Breast epithelium (tissue), 4 donors: Measurements from ENCODE around the gene NTN3. TPM values are rescaled to one million over a fixed set of nuclear protein-coding genes. Genes with fewer than 3 reads are reported as not detected.
A peak's percentile ranks its signal among the peaks of the same experiment; 100 is the strongest.
"Not testable (repeated sequence)": the region's sequence is repeated elsewhere in the genome, so short reads cannot be mapped to it uniquely, and the experiment has no call there.

Source experiments
- DNase-seq, 2 donors: peaks; one replicate each; pipeline ENCODE4 v3.0.0-alpha.2; 2019; ENCODE audit warnings: low spot score in 2 of 2
- H3K27ac ChIP-seq, 2 donors: fragments of 200-600 bp; sonication (generic) in 1 of 2; one replicate each; pipeline ENCODE4 v1.5.1; 2016 to 2019; ENCODE audit warnings: mild to moderate bottlenecking in 1 of 2
- H3K27me3 ChIP-seq, 2 donors: fragments of 200-600 bp; sonication (generic) in 1 of 2; one replicate each; pipeline versions ENCODE4 v1.5.1 to v1.6.0; 2017 to 2019; ENCODE audit warnings: control low read depth in 1 of 2, mild to moderate bottlenecking in 1 of 2
- H3K36me3 ChIP-seq: fragments of 200-600 bp; one replicate; pipeline ENCODE4 v1.5.1; 2019
- H3K4me1 ChIP-seq, 2 donors: fragments of 200-600 bp; sonication (generic); one replicate each; pipeline ENCODE4 v1.5.1; 2016 to 2019; ENCODE audit warnings: control low read depth in 1 of 2
- H3K4me3 ChIP-seq, 3 donors: fragments of 200-600 bp; sonication (generic); 1 replicate in 2 of 3; 2 replicates in 1 of 3; pipeline ENCODE4 v1.5.1; 2016 to 2019; ENCODE audit warnings: mild to moderate bottlenecking in 3 of 3, moderate library complexity in 2 of 3
- H3K9me3 ChIP-seq, 2 donors: fragments of 200-600 bp; sonication (generic) in 1 of 2; one replicate each; pipeline ENCODE4 v1.5.1; 2016 to 2019; ENCODE audit warnings: control low read depth in 1 of 2
- POLR2A ChIP-seq: fragments of 450-650 bp; IDR thresholded peaks from one replicate; pipeline ENCODE4 v1.6.1; 2016; ENCODE audit warnings: antibody characterized with exemption, mild to moderate bottlenecking, moderate library complexity
- POLR2AphosphoS5 ChIP-seq, 3 donors: sonication (generic); formaldehyde crosslinking; IDR thresholded peaks; one replicate each; pipeline ENCODE4 v1.6.1; 2017; ENCODE audit warnings: antibody characterized with exemption in 3 of 3
- intact Hi-C: fragments of 100-400 bp; cut with DNase I; formaldehyde crosslinking; loops from one replicate; pipeline ENCODE4 v1.15.1; 2023; ENCODE audit warnings: low total_unique reads
- total RNA-seq, 3 donors: library from RNA; depleted of rRNA; stranded (reverse); fragments of >200 nt; gene quantifications; one replicate each; pipeline ENCODE4 v1.1.0, GENCODE V29; 2016
- TF ChIP-seq, protein P1 (sequence below), 3 donors: fragments of 450-650 bp; IDR thresholded peaks; one replicate each; pipeline ENCODE4 v1.5.1; 2016 to 2017; ENCODE audit warnings: antibody characterized with exemption in 3 of 3, mild to moderate bottlenecking in 3 of 3, moderate library complexity in 3 of 3

Gene NTN3
- total RNA-seq, 3 donors from 2014 or later, result not detected

DNA sequence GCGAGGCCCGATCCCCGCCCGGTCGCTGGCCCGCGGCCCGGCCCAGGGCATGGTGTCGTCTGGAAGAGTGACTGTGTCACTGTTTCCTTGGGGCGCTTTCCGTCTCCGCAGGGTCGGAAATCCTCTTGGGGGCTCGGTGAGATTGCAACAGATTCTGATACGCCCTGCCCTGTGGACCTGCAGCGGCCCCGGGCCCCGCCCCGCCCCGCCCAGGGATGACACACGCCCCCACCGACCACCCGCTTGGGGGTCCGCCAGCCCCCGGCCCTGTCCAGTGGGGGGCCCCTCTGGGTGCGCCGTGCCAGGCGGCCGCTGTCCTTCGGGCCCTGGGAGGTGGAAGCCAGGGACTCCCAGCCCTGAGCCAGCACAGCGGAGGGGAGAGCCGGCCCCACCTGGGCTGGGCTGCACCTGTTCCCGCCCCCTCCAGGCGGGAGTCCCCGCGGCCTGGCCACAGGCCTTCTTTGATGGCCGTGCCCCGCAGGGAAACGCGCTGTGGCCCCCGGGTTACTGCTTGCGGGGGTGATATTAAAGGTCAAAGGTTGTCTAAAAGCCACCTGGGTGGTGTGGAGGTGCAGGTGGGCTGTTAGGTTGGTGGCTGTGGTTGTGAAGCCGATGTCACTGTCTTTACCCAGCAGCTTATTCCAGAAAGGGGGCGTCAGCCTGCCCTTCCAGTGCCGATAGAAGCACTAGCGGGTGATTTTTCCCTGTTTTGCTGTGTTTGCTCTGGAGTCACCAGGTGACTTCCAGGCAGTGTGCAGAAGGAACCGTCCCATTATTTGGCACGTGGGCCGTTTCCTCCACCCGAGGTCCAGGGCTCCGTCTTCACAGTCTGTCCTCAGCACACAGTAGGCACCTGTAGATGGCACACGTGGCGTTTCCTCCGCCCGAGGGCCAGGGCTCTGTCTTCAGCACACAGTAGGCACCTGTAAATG is 4.6 kb downstream of the NTN3 start:
- Histone ChIP-seq H3K27ac (peak overlapping the region; percentile 40 to 89), H3K4me1 (peaks cover 18% of the 10 kb centered on the region in 2 donors), H3K9me3 (no peaks in the 10 kb centered on the region), H3K4me3 (peak overlapping the region; percentile 68 to 81 (median 80)), H3K36me3 (no peaks in the 10 kb centered on the region), H3K27me3 (no peaks in the 10 kb centered on the region)
- intact Hi-C loops, result no loop called here
- TF ChIP-seq, protein P1, sequence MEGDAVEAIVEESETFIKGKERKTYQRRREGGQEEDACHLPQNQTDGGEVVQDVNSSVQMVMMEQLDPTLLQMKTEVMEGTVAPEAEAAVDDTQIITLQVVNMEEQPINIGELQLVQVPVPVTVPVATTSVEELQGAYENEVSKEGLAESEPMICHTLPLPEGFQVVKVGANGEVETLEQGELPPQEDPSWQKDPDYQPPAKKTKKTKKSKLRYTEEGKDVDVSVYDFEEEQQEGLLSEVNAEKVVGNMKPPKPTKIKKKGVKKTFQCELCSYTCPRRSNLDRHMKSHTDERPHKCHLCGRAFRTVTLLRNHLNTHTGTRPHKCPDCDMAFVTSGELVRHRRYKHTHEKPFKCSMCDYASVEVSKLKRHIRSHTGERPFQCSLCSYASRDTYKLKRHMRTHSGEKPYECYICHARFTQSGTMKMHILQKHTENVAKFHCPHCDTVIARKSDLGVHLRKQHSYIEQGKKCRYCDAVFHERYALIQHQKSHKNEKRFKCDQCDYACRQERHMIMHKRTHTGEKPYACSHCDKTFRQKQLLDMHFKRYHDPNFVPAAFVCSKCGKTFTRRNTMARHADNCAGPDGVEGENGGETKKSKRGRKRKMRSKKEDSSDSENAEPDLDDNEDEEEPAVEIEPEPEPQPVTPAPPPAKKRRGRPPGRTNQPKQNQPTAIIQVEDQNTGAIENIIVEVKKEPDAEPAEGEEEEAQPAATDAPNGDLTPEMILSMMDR (IDR thresholded peaks at IDR 0.05), result no peak
- TF ChIP-seq POLR2AphosphoS5 (IDR thresholded peaks at IDR 0.05) (no peak), POLR2A (no peak)
- DNase-seq, result no peak

GRCh38 chr16:2476345-2476720 is 5.2 kb downstream of the NTN3 start:
- no peak for DNase-seq
- Histone ChIP-seq H3K4me1 (peaks cover 12 to 15% of the 10 kb centered on the region in 2 donors), H3K9me3 (no peaks in the 10 kb centered on the region), H3K27me3 (no peaks in the 10 kb centered on the region), H3K27ac (peak overlapping the region in 1 of 2 donors; percentile 40), H3K4me3 (peak overlapping the region in 1 of 3 donors; percentile 80), H3K36me3 (no peaks in the 10 kb centered on the region)
- TF ChIP-seq, protein P1 (IDR thresholded peaks at IDR 0.05), result no peak
- TF ChIP-seq POLR2AphosphoS5 (IDR thresholded peaks at IDR 0.05) (no peak), POLR2A (no peak)
- intact Hi-C loops, result no loop called here

DNA sequence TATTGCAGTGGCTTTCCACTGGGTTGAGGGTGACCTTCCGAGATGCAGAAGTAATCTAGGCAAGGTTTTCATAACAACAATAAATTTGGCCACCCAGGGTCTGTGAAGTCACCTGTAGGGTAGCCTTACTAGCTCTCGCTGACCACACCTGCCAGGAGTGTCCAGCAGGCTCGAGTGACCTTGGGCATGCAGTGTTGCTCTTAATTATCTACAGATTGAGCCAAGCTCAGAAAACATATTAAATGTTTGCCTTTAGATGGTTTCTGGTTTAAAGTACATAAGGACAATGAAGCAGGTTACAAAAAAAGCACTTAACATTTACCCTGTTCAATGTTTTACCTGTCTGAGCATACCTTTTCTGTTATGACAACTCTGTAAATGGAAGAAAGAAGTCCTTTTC is 5.6 kb downstream of the NTN3 start:
- Histone ChIP-seq H3K4me1 (peaks cover 9 to 11% of the 10 kb centered on the region in 2 donors), H3K27ac (no peak overlapping the region), H3K4me3 (no peak overlapping the region), H3K36me3 (no peaks in the 10 kb centered on the region), H3K27me3 (no peaks in the 10 kb centered on the region), H3K9me3 (no peaks in the 10 kb centered on the region)
- DNase-seq, result no peak
- TF ChIP-seq, protein P1 (IDR thresholded peaks at IDR 0.05), result no peak
- TF ChIP-seq POLR2A, result no peak
- intact Hi-C loops, result no loop called here

DNA sequence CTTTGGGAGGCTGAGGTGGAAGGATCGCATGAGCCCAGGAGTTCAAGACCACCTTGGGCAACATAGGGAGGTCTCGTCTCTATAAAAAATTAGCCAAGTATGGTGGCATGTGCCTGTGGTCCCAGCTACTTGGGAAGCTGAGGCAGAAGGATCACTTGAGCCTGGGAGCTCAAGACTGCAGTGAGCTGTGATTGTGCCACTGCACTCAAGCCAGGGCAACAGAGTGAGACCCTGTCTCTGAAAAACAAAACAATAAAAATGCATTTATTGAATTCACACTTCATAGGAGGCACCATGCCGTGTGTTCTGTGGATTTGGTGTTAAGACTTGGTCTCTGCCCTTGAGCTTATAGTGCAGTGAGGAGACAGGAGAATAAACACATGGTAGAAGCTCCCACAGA is 6.2 kb downstream of the NTN3 start:
- no peak for DNase-seq
- Histone ChIP-seq H3K36me3 (no peaks in the 10 kb centered on the region), H3K9me3 (no peaks in the 10 kb centered on the region), H3K4me1 (peaks cover 9 to 12% of the 10 kb centered on the region in 2 donors), H3K27me3 (no peaks in the 10 kb centered on the region), H3K27ac (no peak overlapping the region), H3K4me3 (no peak overlapping the region)
- intact Hi-C loops, result no loop called here
- TF ChIP-seq POLR2A, result no peak
- TF ChIP-seq, protein P1 (IDR thresholded peaks at IDR 0.05), result no peak
- no peak for TF ChIP-seq POLR2AphosphoS5 (IDR thresholded peaks at IDR 0.05)

DNA sequence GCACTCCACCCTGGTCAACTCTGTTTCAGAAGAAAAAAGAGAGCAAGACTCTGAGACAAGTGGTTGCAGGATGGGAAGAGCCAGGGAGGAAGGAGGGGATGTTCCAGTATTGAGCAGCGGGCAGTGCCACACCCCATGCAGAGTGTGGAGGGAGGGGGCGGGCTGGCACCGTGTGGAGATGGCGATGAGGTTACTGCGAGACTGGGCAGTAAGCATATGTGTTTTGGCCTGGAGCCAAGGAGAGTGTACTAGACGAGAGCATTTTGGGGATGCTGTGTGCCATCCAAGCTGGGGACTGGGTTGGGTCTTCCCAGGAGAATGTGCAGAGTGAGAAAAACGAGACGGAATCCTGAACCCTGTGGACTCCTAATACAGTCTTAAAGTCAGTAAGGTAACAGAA is 7.2 kb downstream of the NTN3 start:
- DNase-seq, result no peak
- H3K4me1 ChIP-seq, result peaks cover 12 to 19% of the 10 kb centered on the region in 2 donors
- no peaks in the 10 kb centered on the region for H3K9me3 ChIP-seq
- no peaks in the 10 kb centered on the region for H3K36me3 ChIP-seq
- no peak for TF ChIP-seq POLR2A
- H3K4me3 ChIP-seq, result no peak overlapping the region
- H3K27me3 ChIP-seq, result no peaks in the 10 kb centered on the region
- intact Hi-C loops, result no loop called here
- no peak overlapping the region for H3K27ac ChIP-seq

GRCh38 chr16:2479996-2480395 is 8.9 kb downstream of the NTN3 start:
- intact Hi-C loops, H3K27ac ChIP-seq, DNase-seq, H3K4me3 ChIP-seq, H3K36me3 ChIP-seq, H3K9me3 ChIP-seq, H3K27me3 ChIP-seq: not testable (repeated sequence)
- H3K4me1 ChIP-seq, result peaks cover 7 to 33% of the 10 kb centered on the region in 2 donors
